Urothelium cell line (cell line): ENCODE measurements around the gene OR10Z1.

Source experiments
- DNase-seq: peaks from one replicate; pipeline ENCODE4 v3.0.0; 2011; ENCODE audit warnings: low spot score, mixed read lengths
- FAIRE-seq: peaks from 2 replicates; lab custom pipeline; 2011; peaks lifted over from hg19 to GRCh38; lab: Jason Lieb, UNC

The OR10Z1 gene

DNA sequence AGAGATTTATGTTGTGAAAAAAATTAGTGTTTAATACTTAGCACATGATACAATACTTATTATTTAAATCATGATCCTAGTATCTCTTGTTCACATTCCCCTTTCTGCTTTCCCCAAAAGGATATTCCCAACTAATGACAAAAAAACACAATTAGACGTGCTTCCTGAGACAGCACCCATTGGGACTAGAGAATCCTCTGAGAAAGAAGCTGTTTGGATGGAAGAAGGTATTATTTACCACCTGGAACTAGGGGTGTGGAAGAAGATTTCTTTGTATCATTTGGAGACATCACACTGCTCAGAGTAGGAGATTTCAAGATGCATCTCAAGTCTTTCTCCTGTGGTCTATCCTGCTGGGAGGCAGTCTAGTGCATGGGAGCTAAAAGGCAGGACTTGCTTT is at the start of gene OR10Z1:
OR10Z1 (plus strand) TSS at position 301 of the 400 bp plus-strand sequence. CDS start 1,171 bp downstream, outside the sequence.
- FAIRE-seq (no peak), DNase-seq (no peak)

GRCh38 chr1:158559696-158560095 is 45.4 kb upstream of the OR10Z1 start:
- no peak for FAIRE-seq

GRCh38 chr1:158563853-158564252 is 41.2 kb upstream of the OR10Z1 start:
- DNase-seq (no peak), FAIRE-seq (no peak)

More at GRCh38 chr1:158559696-158560095, 45.4 kb upstream of the OR10Z1 start:
- DNase-seq: no peak

GRCh38 chr1:158564608-158565007 is 40.5 kb upstream of the OR10Z1 start:
- FAIRE-seq: no peak
- DNase-seq: no peak

GRCh38 chr1:158570480-158570879 is 34.6 kb upstream of the OR10Z1 start, which contains the start of gene OR6P1:
TSS of gene OR6P1 (minus strand) at chr1:158570580. CDS start at chr1:158563604, 6,976 bp downstream.
- FAIRE-seq (no peak), DNase-seq (no peak)

GRCh38 chr1:158572226-158572625 is 32.8 kb upstream of the OR10Z1 start:
- DNase-seq: no peak
- no peak for FAIRE-seq

GRCh38 chr1:158577561-158577960 is 27.5 kb upstream of the OR10Z1 start:
- DNase-seq: no peak
- no peak for FAIRE-seq

DNA sequence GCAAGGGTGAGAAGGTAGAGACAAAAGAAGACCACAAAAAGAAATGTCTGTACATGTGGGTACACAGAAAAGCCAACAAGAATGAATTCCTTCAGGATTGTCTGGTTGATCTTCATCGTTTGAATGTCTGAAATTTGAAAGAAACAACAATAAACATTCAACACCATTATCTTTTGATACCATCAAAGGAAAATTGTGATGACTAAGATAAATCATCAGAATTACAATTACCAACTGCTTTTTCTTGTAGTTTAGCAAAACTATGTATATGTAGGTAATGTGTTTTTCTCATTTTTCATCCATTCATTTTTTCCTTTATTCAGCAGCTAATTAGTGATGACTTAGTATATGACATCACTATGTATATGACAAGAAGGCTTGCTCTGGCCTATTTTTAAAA is 25.3 kb upstream of the OR10Z1 start, which contains the start of gene OR10X1:
OR10X1 (minus strand) TSS at position 167 of the 400 bp plus-strand sequence; CDS start at position 167, 0 bp downstream.
- no peak for DNase-seq
- no peak for FAIRE-seq

DNA sequence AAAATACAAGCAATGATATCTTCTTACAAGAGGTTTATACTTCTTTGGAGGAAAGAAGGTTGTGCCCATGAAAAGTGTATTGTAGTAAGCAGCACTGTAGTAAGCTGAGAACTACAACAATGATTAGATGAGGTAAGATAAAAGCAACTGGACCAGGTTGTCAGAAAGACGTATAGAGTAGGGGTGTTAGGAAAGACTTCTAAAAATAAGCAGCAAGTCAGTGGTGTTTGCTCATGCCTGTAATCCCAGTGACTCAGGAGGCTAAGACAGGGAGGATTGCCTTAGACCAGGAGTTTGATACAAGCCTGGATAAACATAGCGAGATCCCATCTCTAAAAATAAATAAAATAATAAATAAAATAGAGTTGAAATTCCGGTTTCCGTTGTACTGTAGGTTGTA is 21.1 kb upstream of the OR10Z1 start:
- FAIRE-seq: no peak
- no peak for DNase-seq

GRCh38 chr1:158586942-158587341 is 18.1 kb upstream of the OR10Z1 start:
- DNase-seq (no peak), FAIRE-seq (no peak)

- DNase-seq (no peak), FAIRE-seq (no peak)
Measured at GRCh38 chr1:158600735-158601134, 4.3 kb upstream of the OR10Z1 start.

- DNase-seq: no peak
- no peak for FAIRE-seq
Measured at GRCh38 chr1:158607296-158607695, 2.2 kb downstream of the OR10Z1 start.

- no peak for FAIRE-seq
- DNase-seq: no peak
Measured at GRCh38 chr1:158611916-158612315, 6.8 kb downstream of the OR10Z1 start.

DNA sequence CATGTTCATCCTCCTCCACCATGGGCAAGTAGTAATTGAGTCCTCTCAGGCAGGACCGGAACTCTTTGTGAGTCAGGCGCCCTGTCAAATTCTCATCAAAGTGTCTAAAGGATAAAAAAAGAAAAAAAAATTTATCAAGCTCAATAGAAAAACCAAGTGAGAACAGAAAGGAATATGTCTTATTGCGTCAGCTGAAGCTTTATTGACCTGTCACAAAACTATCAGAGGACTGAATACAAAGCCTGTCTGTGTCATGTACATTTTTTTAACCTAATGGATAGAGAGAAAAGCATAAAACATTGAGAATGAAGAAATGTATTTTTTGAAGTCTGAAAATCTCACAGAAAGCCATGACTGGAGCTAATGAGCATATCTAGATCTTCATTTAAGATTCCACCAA is 8.7 kb downstream of the OR10Z1 start:
- DNase-seq (no peak), FAIRE-seq (no peak)

DNA sequence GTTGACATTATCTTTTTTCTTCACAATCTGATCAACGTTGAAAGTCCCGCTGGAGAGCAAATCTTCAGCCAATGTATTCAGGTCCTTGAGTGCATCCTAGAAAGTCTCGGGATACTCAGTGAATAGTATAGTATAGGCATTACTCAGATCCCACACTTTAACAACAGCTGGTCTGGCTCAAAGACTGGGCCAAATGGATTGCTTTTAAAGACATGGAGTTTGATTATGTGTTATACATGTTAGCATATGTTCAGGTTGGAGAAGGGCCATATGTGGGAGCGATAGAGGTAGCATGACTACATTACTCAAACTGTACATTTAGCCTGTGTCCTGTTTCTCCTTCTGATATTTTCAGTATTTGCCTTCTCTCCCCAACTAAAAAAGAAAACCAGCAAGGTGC is 33.1 kb downstream of the OR10Z1 start:
- DNase-seq (no peak), FAIRE-seq (no peak)

- DNase-seq: no peak
- no peak for FAIRE-seq
Measured at GRCh38 chr1:158638904-158639303, 33.8 kb downstream of the OR10Z1 start.

DNA sequence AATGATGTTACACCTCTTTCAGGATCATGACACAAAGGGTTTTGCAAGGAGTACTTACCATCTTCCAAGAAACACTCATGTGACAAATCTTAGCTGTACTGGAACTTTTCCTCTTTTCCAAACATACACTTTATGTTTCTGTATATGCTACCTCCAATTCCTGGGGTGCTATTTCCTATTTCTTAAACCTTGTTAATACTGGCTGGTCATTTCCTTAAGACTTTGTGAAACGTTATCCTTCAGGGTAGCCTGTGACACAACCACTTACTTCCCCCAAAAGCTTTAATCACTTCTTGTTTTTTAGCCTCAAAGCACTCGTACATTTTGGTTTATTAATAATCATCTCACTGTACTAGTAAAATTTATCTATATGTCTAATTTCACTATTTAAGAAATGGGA is 39.4 kb downstream of the OR10Z1 start:
- no peak for FAIRE-seq

DNA sequence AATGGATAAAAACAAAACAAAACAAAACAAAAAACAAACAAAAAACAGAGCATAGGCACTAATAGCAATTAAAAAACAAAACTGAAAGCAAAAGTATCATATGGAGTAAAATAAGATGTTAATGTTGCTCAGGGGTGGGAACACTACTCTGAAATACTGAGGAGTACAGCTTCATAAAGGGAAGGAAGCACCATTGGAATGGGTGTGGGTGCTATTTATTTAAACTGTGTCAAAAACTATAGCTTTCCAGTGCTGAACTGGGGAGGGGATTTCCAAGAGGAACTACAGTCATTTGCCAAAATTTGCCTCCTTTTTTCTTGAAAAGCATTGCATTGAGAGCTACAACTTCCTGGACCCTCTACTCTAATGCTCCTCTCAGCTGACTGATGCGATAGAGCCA is 41.4 kb downstream of the OR10Z1 start:
- no peak for DNase-seq
- FAIRE-seq: no peak

More for the DNA sequence above, 39.4 kb downstream of the OR10Z1 start:
- no peak for DNase-seq

DNA sequence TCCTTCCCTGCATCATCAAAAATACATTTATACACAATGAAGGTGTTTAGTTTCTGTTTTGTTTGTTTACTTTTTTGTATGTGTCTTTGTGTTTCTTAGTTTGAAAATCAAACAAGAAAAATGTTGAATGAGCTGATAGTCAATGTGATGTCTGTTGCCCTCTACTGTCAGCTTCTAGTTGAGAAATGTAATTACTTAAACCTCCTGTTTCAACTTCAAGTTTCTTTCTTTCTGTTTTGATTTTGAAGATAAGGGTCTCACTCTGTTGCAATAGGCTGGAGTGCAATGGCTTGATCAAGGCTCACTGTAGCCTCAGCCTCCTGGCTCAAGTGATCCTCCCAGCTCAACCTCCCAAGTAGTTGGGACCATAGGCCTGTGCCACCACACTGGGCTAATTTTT is 44.0 kb downstream of the OR10Z1 start:
- no peak for DNase-seq
- FAIRE-seq: no peak

DNA sequence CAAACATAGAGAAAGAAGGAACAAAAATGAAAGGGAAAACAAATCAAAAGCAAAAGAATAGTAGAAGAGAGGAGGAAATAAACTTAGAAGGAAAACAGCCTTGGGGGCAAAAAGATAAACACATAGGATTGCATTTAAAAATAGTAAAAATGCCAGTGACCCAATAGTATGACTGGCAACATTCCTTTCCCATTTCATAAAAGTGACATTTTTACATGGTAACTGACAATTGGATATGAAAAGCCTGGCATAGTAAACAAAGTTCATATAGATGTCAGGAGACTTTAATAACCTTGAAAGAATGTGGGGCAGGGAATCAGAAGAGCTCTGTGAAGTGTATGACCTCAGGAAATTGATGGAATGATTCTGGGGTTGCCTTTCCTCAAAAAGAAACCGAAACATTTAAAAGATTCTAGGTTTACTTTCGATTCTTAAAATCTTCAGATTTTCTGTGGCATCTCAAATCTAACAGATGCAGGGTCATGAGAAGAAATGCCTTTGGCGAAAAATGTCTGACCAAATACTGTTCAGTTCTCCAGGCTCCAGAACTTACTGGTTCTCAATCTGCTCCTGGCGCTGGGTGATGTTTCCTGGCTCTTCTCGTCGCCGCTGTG is 47.8 kb downstream of the OR10Z1 start:
- FAIRE-seq (no peak), DNase-seq (no peak)

DNA sequence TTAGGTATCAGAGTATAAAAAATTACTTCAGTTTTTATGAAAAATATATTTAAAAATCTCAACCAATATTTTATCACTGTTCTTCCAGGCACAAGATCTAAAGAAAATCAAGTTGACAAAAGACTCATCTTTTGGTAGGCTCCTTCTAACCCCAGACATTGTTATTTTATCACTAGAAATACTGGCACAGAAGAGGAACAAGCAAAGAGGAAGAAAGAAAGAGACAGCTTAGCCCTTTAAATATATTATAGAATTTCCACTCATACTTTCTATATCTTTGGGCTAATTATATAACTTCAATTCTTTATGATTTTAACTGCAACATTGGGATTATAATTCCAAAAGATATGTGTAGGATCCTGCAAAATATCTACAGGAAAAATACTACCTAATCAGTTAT is 49.0 kb downstream of the OR10Z1 start:
- FAIRE-seq (no peak), DNase-seq (no peak)

GRCh38 chr1:158654571-158654970 is 49.5 kb downstream of the OR10Z1 start:
- FAIRE-seq (no peak), DNase-seq (no peak)
